ENCODE data around the gene FBXL15.

Gene FBXL15

GRCh38 chr10:102420714-102421506 is at the start of gene FBXL15:
Gene FBXL15, plus strand, starts transcription at chr10:102420836. Its CDS starts 294 bp downstream, at chr10:102421130.
- DNase-seq, result peak; percentile 95

- DNase-seq, result no peak
Measured at GRCh38 chr10:102371295-102371694, 49.3 kb upstream of the FBXL15 start.

GRCh38 chr10:102375250-102375649 is 45.4 kb upstream of the FBXL15 start:
- peak; percentile 21 for DNase-seq

- DNase-seq, result no peak
Measured at GRCh38 chr10:102375867-102376266, 44.8 kb upstream of the FBXL15 start.

GRCh38 chr10:102376901-102377300 is 43.7 kb upstream of the FBXL15 start:
- no peak for DNase-seq

GRCh38 chr10:102379383-102379782 is 41.3 kb upstream of the FBXL15 start:
- no peak for DNase-seq

- no peak for DNase-seq
Measured at GRCh38 chr10:102381983-102382382, 38.7 kb upstream of the FBXL15 start.

- no peak for DNase-seq
Measured at GRCh38 chr10:102382871-102383270, 37.8 kb upstream of the FBXL15 start.

GRCh38 chr10:102384053-102384452 is 36.6 kb upstream of the FBXL15 start:
- no peak for DNase-seq

- no peak for DNase-seq
Measured at GRCh38 chr10:102384606-102385429, 35.8 kb upstream of the FBXL15 start.

GRCh38 chr10:102389894-102390293 is 30.7 kb upstream of the FBXL15 start:
- no peak for DNase-seq

GRCh38 chr10:102392306-102392705 is 28.3 kb upstream of the FBXL15 start:
- no peak for DNase-seq

GRCh38 chr10:102393411-102394078 is 27.1 kb upstream of the FBXL15 start:
- DNase-seq, result no peak

- DNase-seq, result peak; percentile 98
Measured at GRCh38 chr10:102394079-102394800, 26.4 kb upstream of the FBXL15 start.

GRCh38 chr10:102394801-102395399 is 25.7 kb upstream of the FBXL15 start:
- peak; percentile 77 for DNase-seq

GRCh38 chr10:102395400-102396316 is 25.0 kb upstream of the FBXL15 start, which contains the start of gene NFKB2:
Gene NFKB2, plus strand, starts transcription at chr10:102395705. Its CDS starts 255 bp downstream, at chr10:102395960.
- peak; percentile 95 for DNase-seq

GRCh38 chr10:102396317-102396650 is 24.4 kb upstream of the FBXL15 start:
- no peak for DNase-seq

- no peak for DNase-seq
Measured at GRCh38 chr10:102396730-102397151, 23.9 kb upstream of the FBXL15 start.

GRCh38 chr10:102397222-102398171 is 23.1 kb upstream of the FBXL15 start:
- no peak for DNase-seq
